Keratinocyte (primary cell): ENCODE measurements around the gene FGF1.

Experiments used
- EZH2 ChIP-seq: IDR thresholded peaks from one replicate; pipeline ENCODE4 v1.6.1; 2012; ENCODE audit warnings: inconsistent platforms, mild to moderate bottlenecking, low read length, moderate library complexity
- TF ChIP-seq, protein P1 (sequence below), 3 experiments: IDR thresholded peaks in 1 of 3; conservative IDR thresholded peaks in 1 of 3; optimal IDR thresholded peaks in 1 of 3; 2 replicates in 2 of 3; 3 replicates in 1 of 3; pipeline versions ENCODE3 to v1.5.1; 2011; ENCODE audit warnings: low read length in 3 of 3, mild to moderate bottlenecking in 3 of 3, moderate library complexity in 2 of 3, control low read depth in 1 of 3, inconsistent platforms in 1 of 3; ENCODE audit not compliant: insufficient read depth in 2 of 3; ENCODE audit errors: extremely low read depth in 1 of 3

DNA sequence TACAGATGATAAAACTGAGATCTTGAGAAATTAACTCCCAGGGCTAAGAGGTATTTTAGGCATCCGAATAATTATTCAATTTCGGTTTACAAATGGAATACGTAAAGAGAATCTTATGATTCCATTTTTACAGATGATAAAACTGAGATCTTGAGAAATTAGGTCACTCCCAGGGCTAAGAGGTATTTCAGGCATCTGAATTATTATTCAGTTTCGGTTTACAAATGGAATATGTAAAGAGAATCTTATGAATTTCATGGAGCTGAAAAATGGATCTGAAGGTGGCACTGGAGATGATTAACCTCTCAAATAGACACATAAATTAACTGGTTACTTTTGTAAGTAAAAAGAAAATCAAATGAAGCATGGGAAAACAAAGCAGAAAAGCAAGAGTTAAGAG lies 44.2 kb downstream of the FGF1 start:
- TF ChIP-seq, protein P1, sequence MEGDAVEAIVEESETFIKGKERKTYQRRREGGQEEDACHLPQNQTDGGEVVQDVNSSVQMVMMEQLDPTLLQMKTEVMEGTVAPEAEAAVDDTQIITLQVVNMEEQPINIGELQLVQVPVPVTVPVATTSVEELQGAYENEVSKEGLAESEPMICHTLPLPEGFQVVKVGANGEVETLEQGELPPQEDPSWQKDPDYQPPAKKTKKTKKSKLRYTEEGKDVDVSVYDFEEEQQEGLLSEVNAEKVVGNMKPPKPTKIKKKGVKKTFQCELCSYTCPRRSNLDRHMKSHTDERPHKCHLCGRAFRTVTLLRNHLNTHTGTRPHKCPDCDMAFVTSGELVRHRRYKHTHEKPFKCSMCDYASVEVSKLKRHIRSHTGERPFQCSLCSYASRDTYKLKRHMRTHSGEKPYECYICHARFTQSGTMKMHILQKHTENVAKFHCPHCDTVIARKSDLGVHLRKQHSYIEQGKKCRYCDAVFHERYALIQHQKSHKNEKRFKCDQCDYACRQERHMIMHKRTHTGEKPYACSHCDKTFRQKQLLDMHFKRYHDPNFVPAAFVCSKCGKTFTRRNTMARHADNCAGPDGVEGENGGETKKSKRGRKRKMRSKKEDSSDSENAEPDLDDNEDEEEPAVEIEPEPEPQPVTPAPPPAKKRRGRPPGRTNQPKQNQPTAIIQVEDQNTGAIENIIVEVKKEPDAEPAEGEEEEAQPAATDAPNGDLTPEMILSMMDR (optimal IDR thresholded peaks at IDR 0.05 in 1 of 3, IDR thresholded peaks at IDR 0.05 in 1 of 3, conservative IDR thresholded peaks at IDR 0.05 in 1 of 3; ENCODE audit: extremely low read depth in 1 of 3, insufficient read depth in 2 of 3, low read length in 3 of 3), result no peak
- no peak for TF ChIP-seq EZH2
